Renal cortical epithelial cell (primary cell): ENCODE measurements around the gene NUTF2. TPM values are rescaled to one million over a fixed set of nuclear protein-coding genes. Genes with fewer than 3 reads are reported as not detected.
"Not testable (repeated sequence)": the region's sequence is repeated elsewhere in the genome, so short reads cannot be mapped to it uniquely, and the experiment has no call there.

Experiments
- DNase-seq: peaks from one replicate; pipeline ENCODE4 v3.0.0-alpha.2; 2011; ENCODE audit warnings: low read depth
- total RNA-seq: library from RNA; depleted of rRNA; stranded (reverse); fragments of >200 nt; gene quantifications from 2 replicates; pipeline ENCODE4 v1.2.3, GENCODE V29; 2014

The NUTF2 gene
- total RNA-seq, 1 donor from 2014 or later, result 204 TPM

DNA sequence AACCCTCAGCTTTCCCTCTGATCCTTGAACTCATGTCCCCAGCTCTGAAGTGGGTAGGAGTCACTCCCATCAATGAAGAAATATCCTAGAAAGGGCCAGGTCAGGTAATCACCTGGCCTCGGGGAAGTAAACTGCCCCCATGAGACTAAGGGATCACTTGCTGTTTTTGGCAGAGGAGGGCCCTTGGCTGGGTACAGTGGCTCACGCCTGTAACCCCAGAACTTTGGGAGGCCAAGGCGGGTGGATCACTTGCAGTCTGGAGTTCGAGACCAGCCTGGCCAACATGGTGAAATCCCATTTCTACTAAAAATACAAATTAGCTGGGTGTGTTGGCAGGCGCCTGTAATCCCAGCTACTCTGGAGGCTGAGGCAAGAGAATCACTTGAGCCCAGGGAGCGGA, 17.3 kb downstream of the NUTF2 start:
- DNase-seq, result not testable (repeated sequence)

DNA sequence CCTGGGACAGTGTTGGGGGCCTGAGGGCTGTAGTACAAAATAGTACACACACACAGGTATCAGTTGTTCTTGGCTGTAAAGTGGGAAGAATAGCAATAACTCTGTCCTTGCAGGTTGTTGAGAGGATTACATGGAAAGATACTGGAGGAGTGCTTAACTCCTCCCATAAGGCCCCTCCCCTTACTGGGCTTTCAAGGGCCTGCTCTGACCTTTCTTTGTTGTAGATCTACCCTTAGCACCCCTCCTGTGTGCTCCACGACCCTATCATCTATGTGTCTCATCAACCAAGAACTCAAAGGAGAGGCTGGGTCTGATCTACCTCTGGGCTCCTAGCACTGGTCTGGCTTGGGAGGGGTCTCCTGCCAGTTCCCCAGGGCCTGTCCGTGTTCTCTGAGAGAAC, 17.9 kb downstream of the NUTF2 start:
- DNase-seq, result no peak

DNA sequence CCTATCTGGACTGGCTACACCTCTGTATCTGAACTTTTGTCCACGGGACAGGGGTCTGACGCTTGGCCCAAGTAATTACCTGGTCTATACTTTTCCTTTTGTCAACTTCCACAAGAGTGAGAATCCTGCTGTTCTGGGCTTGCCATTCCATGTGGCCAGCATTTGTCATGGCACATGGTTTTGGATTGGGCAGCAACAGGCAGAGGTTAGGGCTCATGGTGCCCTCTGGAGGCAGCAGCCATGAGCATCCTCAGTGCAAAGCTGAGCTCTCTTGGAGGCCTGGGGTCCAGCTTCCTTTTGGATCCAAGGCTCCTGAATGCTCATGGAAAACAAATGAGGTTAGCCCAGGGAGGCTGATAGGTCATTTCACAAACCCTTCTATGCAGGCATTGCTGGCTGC, 18.6 kb downstream of the NUTF2 start:
- peak; percentile 51 for DNase-seq

DNA sequence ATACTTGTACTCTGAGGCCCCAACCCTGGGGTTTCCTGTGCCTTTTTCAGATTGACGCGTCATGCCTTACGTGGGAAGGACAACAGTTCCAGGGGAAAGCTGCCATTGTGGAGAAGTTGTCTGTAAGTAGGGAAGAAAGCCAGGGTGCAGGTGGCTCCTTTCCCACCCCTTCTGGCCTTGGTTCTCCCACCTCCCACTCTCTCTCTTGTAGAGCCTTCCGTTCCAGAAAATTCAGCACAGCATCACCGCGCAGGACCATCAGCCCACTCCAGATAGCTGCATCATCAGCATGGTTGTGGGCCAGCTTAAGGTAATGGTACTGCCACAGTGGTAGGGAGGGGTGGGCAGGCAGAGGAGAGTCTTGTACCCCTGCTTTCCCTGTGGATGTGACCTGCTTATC, 21.6 kb downstream of the NUTF2 start:
- DNase-seq, result no peak

DNA sequence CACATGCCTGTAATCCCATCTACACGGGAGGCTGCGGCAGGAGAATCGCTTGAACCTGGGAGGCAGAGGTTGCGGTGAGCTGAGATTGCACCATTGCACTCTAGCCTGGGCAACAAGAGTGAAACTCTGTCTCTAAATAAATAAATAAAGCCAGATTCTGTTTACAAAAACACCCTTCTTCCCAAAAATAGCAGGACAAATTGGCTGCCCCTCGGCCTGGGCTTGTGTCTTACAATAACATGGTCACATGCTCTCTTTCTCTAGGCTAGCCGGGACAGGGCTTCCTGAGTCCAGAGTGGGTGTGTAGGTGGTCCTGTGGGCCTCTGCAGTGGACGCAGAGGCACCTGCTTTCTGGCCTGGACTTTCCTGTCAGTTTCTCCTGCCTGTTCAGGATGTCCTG, 22.9 kb downstream of the NUTF2 start:
- DNase-seq, result no peak

DNA sequence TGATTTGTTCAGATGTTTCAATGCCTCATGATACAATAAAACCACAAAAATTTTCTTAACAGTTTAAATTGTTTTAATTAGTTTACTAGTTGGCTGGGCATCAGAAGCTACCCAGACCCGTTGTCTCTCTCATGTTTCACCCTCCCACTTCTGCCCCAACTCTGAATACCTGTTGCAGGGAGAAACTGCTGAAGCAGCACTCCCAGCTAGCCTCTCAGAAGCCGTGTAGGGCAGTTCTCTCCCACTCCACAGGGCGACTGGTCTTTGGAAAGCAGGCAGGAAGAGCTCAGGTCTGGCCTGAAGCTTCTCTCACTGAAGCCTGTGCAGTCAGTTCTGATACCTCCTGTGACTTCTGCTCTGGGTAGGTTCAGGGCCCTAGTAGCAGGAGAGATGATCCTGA, 24.5 kb downstream of the NUTF2 start:
- no peak for DNase-seq

DNA sequence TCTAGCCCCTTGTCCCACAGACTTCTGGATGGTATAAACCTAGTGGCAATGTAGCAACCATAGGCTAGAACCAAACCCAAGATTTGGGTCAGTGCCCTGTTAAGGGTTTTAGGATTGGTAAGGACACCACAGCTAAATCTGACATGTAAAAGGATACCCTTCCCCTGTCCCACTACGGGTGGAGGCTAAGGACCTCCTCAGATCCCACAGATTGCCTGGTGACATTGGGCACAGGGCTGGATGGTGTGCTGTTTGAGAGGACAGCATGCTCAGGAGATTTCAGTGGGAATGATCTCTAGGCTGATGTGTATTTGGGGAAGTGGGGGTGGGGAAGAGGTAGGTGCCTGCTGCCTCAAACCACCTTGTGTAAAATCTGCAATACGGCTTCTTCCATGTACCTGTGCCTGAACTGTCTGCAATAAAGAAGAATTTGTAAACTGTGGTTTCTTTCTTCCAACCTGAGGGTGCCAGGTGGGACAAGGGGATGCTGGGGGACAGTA, 25.4 kb downstream of the NUTF2 start:
- no peak for DNase-seq

DNA sequence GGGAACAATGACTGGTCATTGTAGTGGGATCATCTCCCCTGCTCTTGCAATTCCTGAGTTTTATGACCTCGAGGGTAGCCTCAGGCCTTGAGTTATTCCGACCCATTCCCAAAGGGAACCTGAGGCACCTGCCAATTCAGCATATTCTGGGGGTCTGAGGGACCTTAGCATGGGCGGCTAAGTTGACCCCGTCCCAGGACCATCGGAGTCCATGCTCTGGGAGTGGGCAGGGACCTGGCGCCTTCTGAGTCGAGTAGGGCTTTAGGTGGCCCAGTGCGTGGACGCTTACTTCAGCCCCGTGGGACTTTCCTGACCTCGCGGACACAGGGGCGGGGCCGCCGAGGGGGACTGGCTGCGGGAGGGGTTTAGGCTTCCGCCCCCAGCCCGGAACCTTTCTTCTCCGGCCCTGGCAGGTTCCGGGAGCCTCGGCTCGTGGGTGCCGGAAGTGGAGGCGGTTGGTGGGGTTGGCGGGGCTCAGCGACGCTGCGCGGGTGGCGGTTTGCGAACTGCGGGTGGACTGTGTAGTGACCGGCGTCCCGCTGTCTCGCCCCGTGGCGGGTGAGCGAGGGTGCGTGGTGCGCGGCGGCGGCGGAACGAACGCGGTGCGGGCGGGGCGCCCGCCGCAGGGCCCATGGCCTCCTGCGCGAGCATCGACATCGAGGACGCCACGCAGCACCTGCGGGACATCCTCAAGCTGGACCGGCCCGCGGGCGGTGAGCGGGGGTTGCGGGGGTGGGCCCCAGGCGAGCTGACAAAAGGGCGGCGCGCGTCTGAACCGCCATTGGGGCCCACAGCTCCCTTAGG, 26.1 kb downstream of the NUTF2 start, which contains the start of gene EDC4:
TSS of gene EDC4 (plus strand) at position 422 of the 804 bp plus-strand sequence. CDS start at position 632, 210 bp downstream.
- peak; percentile 47 for DNase-seq

DNA sequence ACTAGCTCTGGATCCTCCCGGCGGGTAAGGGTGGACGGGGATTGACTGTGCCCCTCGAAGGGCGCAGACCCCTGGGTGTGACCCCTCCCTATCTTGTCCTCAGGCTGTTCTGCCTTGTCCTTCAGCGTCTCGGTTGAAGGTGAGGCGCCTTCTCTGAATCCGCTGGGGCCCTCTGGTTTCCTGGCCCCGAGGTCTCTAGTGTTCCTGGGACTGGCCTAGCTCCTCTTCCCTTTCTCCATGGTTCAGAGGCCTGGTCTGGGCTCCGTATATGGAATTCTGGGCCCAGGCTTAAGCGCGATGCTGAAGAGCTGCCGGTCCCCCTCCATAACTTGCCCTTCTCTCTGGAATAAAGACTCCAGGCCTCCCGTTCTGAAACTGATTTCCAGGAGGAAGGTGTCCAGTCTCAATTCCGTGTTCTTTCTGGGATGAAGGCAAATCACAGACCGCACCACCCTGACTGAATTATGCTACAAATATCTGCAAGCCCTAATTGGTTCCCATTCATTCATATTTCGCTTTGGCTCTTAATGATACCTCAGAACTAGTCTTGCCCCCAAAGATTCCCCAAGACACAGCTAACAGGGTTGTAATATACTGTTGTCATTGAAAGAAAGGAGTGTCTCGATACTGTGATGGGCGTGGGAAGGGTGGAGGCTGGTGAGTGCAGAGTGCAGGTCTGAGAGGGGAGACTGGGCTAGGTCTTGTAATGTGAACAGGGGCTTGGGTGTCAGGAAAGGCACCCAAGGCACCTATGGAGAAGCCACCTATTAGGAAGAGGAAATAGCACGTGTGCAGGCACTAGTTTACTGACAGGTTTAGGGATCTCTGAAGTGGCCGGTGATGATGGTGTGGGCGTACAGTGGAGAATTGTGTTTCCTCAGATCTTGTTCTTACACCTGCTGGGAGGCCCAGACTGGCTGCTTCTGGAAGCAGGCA, 27.0 kb downstream of the NUTF2 start:
- no peak for DNase-seq

DNA sequence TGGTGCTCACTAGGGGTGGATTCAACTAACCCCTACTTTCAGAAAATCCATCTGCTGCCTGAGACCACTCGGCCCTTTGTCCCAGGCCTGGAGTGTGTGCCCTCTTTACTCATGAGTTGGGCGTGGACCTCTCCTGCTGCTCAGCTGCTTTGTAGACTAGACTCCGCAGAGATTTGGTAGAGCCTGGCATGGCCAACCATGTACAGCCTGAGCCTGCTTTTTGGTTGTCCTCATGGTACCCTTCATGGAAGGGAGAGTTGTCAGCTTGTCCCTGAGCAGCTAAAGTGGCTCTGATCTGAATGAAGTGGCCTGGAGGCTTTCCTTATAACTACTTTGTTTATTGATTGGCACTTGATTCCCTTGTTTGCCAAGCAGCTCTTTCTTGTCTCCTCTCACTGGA, 27.6 kb downstream of the NUTF2 start:
- DNase-seq, result no peak

DNA sequence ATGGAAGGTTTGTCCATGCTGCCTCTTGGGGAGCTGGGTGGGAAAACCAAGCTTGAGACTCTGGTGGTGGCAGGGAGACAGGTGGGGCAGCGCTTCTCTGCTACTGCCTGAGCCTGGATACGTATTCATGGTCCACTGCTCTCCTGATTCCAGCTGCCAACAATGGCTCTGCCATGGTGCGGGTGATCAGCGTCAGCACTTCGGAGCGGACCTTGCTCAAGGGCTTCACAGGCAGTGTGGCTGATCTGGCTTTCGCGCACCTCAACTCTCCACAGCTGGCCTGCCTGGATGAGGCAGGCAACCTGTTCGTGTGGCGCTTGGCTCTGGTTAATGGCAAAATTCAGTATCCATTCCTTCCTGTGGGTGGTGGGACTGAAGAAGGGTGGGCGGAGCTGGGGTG, 30.3 kb downstream of the NUTF2 start:
- no peak for DNase-seq

DNA sequence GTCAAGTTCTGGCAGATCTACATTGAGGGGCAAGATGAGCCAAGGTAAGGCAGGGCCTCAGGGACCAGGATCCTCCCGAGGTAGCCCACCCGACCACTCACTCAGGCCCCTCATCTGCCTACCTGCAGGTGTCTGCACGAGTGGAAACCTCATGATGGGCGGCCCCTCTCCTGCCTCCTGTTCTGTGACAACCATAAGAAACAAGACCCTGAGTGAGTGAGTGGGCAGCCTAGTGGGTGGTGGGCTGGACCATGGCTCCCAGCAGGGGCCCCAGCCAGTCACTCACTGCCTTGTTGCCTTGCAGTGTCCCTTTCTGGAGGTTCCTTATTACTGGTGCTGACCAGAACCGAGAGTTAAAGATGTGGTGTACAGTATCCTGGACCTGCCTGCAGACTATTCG, 31.5 kb downstream of the NUTF2 start:
- DNase-seq, result no peak

DNA sequence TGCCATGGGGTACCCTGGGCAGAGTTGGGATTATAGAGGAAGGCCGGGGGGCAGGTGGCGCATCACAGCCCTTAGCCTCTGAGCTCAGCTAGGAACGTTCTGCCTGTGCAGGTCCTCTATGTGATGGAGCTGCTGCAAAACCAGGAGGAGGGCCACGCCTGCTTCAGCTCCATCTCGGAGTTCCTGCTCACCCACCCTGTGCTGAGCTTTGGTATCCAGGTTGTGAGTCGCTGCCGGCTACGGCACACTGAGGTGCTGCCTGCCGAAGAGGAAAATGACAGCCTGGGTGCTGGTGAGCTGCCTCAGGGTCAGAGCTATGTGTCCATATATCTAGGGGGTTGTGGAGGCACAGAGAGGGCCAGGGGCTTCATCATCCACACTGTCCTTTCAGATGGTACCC, 32.1 kb downstream of the NUTF2 start:
- no peak for DNase-seq

DNA sequence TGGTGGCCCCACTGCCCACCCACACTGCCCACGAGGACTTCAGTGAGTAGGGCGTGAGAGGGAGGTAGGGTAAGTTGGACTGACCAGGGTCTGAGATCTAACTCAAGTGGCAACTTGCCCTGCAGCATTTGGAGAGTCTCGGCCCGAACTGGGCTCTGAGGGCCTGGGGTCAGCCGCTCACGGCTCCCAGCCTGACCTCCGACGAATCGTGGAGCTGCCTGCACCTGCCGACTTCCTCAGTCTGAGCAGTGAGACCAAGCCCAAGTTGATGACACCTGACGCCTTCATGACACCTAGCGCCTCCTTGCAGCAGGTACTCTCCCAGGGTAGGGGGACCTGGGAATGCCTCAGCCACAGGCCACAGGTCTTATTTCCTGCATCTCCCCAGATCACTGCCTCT, 32.7 kb downstream of the NUTF2 start:
- DNase-seq, result no peak

DNA sequence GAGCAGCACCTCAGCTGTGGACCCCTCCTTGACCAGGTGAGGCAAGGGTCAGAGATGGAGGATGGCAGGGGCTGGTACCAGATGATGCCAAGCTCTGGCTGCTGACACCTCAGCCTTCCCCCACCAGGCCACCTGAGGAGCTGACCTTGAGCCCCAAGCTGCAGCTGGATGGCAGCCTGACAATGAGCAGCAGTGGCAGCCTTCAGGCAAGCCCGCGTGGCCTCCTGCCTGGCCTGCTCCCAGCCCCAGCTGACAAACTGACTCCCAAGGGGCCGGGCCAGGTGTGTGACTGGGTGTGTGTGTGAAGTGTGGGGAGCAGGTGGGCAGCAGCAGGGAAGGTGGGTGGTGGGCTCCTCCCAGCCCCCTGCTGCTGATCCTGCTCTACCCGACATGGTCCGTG, 33.2 kb downstream of the NUTF2 start:
- no peak for DNase-seq

DNA sequence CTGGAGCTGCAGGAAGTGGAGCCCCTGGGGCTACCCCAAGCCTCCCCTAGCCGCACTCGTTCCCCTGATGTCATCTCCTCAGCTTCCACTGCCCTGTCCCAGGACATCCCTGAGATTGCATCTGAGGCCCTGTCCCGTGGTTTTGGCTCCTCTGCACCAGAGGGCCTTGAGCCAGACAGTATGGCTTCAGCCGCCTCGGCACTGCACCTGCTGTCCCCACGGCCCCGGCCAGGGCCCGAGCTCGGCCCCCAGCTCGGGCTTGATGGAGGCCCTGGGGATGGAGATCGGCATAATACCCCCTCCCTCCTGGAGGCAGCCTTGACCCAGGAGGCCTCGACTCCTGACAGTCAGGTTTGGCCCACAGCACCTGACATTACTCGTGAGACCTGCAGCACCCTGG, 33.9 kb downstream of the NUTF2 start:
- no peak for DNase-seq

DNA sequence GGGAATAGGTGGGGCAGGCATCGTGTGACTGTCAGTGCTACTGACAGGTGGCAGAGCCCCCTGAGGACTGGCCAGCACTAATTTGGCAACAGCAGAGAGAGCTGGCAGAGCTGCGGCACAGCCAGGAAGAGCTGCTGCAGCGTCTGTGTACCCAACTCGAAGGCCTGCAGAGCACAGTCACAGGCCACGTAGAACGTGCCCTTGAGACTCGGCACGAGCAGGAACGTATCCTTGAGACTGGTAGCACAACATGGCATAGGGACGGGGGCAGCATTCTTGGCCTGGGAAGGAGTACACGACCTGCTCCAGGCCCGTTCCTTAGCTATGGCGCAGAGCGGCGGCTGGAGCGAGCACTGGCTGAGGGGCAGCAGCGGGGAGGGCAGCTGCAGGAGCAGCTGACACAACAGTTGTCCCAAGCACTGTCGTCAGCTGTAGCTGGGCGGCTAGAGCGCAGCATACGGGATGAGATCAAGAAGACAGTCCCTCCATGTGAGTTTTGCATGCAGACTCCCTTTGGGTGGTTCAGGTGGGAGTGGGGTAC, 35.0 kb downstream of the NUTF2 start:
- DNase-seq, result no peak

DNA sequence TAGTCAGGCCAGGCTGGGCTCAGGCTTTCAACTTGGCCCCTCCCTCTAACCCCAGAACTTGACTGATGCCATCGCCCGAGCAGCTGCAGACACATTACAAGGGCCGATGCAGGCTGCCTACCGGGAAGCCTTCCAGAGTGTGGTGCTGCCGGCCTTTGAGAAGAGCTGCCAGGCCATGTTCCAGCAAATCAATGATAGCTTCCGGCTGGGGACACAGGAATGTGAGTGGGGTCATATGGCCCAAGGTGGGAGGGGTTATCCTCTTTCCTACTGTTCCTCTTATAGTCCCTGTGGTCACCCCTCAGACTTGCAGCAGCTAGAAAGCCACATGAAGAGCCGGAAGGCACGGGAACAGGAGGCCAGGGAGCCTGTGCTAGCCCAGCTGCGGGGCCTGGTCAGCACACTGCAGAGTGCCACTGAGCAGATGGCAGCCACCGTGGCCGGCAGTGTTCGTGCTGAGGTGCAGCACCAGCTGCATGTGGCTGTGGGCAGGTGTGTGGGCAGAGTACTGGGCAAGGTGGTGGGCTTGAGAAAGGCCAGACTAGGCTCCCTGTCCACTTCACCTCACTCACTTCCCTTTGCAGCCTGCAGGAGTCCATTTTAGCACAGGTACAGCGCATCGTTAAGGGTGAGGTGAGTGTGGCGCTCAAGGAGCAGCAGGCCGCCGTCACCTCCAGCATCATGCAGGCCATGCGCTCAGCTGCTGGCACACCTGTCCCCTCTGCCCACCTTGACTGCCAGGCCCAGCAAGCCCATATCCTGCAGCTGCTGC, 35.8 kb downstream of the NUTF2 start:
- DNase-seq, result no peak

DNA sequence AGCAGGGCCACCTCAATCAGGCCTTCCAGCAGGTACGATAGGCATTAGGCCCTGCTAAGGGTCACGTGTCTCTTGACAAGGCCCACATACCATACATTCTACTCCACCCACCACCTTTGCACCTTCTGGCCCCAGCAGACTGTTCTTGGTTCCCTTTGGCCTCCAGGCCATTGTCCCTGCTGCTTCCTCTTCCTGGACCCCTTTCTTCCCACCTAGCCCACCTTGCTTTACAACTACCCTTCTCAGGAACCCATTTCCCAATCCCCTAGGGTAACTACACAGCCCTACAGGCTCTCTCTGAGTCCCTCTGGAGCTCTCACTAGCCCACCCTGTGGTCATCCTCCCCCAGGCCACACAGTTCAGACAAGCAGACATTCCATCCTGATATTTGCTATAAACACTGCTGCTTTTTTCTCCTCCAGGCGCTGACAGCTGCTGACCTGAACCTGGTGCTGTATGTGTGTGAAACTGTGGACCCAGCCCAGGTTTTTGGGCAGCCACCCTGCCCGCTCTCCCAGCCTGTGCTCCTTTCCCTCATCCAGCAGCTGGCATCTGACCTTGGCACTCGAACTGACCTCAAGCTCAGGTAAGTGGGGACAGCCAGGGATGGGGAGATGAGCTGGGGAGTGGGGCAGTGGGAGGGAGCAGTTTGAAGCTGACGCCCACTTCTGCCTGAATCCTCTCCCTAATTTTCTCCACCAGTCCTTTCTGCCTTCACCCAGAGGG, 36.6 kb downstream of the NUTF2 start:
- DNase-seq, result no peak

DNA sequence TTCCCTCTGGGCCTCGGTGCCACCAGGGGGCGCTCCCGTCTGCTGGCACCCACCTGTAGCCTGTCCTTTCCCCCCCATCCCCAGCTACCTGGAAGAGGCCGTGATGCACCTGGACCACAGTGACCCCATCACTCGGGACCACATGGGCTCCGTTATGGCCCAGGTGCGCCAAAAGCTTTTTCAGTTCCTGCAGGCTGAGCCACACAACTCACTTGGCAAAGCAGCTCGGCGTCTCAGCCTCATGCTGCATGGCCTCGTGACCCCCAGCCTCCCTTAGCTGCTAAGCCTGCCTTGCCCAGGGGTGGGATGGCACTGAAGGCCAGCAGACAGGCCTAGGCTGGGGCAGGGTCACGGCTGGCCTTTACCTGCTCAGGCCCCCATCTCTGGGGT, 37.1 kb downstream of the NUTF2 start:
- DNase-seq, result peak; percentile 21

DNA sequence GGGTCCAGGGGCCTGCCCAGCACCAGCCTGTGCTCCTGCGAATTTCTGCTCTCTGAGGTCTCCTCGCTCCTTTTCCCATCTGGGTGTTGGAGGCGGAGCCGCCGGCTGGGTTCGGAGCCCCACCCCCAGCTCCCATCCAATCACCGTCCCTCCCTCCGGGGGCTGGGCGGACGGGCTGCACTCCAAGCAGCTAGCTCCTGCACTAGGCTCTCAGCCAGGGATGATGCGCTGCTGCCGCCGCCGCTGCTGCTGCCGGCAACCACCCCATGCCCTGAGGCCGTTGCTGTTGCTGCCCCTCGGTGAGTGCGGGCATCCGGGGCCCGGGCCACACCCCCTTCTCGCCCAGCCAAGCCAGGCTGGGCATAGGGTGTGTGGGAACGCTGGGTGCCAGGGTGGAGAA, 38.0 kb downstream of the NUTF2 start, which contains the start of gene NRN1L:
TSS of gene NRN1L (plus strand) at position 202 of the 400 bp plus-strand sequence. CDS start at position 221, 19 bp downstream.
- DNase-seq, result peak; percentile 40
